Nephron progenitor cell (in vitro differentiated cells): ENCODE data around the gene SAXO1.
"Not testable (repeated sequence)": the region's sequence is repeated elsewhere in the genome, so short reads cannot be mapped to it uniquely, and the experiment has no call there.

Source experiments
- DNase-seq: peaks from one replicate; pipeline ENCODE4 v3.0.0; 2021
- H3K27ac Mint-ChIP-seq: 2 replicates; pipeline ENCODE4 v1.8.0; 2021; ENCODE audit warnings: mild to moderate bottlenecking, moderate library complexity, mixed read lengths
- H3K27me3 Mint-ChIP-seq: 2 replicates; pipeline ENCODE4 v1.8.0; 2021; ENCODE audit warnings: mild to moderate bottlenecking, low read depth, mixed read lengths; ENCODE audit not compliant: poor library complexity
- H3K36me3 Mint-ChIP-seq: 2 replicates; pipeline ENCODE4 v1.8.0; 2021; ENCODE audit warnings: low read depth, mixed read lengths
- H3K4me1 Mint-ChIP-seq: 2 replicates; pipeline ENCODE4 v1.8.0; 2021; ENCODE audit warnings: mixed read lengths
- H3K4me3 Mint-ChIP-seq: 2 replicates; pipeline ENCODE4 v1.8.0; 2021; ENCODE audit warnings: mild to moderate bottlenecking, moderate library complexity, mixed read lengths
- H3K9me3 Mint-ChIP-seq: 2 replicates; pipeline ENCODE4 v1.8.0; 2021; ENCODE audit warnings: mild to moderate bottlenecking, moderate library complexity, mixed read lengths
- TF ChIP-seq, protein P1 (sequence below): fragments of 200-600 bp; sonication (generic); IDR thresholded peaks from 2 replicates; pipeline ENCODE4 v1.5.0; 2021; ENCODE audit warnings: antibody characterized with exemption

Gene SAXO1

DNA sequence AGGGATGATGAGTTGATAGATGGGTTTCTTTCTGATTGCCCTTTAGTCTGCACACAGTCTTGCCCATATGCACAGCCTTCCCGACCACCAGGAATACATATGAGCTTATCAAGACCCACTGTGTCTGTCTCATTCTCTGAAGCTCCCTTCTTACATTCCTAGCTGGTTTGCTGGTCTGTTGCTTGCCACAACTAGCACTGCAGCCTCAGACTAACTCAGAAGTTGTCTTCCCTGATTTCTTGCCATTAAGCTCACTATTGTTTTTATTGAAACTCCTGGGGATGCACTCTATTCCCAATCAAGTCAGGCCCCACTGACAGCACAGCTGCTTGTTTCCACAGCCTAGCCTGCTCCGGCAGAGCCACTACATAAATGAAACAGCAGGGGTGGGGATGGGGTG is 97.5 kb downstream of the SAXO1 start:
- TF ChIP-seq, protein P1, sequence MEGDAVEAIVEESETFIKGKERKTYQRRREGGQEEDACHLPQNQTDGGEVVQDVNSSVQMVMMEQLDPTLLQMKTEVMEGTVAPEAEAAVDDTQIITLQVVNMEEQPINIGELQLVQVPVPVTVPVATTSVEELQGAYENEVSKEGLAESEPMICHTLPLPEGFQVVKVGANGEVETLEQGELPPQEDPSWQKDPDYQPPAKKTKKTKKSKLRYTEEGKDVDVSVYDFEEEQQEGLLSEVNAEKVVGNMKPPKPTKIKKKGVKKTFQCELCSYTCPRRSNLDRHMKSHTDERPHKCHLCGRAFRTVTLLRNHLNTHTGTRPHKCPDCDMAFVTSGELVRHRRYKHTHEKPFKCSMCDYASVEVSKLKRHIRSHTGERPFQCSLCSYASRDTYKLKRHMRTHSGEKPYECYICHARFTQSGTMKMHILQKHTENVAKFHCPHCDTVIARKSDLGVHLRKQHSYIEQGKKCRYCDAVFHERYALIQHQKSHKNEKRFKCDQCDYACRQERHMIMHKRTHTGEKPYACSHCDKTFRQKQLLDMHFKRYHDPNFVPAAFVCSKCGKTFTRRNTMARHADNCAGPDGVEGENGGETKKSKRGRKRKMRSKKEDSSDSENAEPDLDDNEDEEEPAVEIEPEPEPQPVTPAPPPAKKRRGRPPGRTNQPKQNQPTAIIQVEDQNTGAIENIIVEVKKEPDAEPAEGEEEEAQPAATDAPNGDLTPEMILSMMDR: no peak
- peaks cover 3% of the 10 kb centered on the region for H3K27me3 Mint-ChIP-seq
- no peak overlapping the region for H3K4me3 Mint-ChIP-seq
- H3K4me1 Mint-ChIP-seq: peaks cover 13% of the 10 kb centered on the region
- H3K9me3 Mint-ChIP-seq: peaks cover 18% of the 10 kb centered on the region
- no peak for DNase-seq
- H3K27ac Mint-ChIP-seq: peak overlapping the region; percentile 70
- H3K36me3 Mint-ChIP-seq: peaks cover 7% of the 10 kb centered on the region

DNA sequence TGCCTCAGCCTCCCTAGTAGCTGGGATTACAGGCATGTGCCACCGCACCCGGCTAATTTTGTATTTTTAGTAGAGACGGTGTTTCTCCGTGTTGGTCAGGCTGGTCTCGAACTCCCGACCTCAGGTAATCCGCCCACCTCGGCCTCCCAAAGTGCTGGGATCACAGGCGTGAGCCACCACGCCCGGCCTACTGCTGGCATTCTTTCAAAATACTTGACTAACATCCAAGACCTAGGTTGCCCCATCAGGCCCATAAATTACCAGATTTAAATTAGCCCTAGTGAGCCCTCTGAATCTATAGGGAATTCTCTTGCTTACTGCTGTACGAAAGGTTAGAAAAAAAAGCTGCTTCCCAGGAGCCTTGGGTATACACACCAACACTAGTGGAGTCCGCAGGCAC is 102.4 kb downstream of the SAXO1 start:
- DNase-seq, H3K36me3 Mint-ChIP-seq, H3K27ac Mint-ChIP-seq, H3K4me1 Mint-ChIP-seq, H3K4me3 Mint-ChIP-seq, H3K27me3 Mint-ChIP-seq: not testable (repeated sequence)
- H3K9me3 Mint-ChIP-seq: peaks cover 18% of the 10 kb centered on the region

DNA sequence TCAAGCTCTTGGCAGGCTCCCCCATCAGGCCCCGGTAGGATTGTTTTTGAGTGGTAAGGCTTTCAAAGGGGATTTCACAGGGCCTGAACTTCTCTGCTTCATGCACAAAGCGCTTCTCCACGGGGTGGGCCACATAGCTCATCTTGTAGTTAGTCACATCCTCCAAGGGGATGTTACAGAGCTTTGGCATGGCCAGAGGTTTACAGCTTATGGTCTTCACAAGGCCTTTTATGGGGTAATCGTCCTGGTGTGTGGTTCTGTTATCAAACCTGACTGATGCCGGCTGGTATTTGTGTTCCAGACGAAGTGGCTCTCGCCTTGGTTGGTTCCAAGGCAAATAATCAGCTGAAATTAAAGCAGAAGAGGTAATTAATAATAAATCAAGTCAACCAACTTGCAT is 104.3 kb downstream of the SAXO1 start:
- H3K36me3 Mint-ChIP-seq: no peaks in the 10 kb centered on the region
- H3K4me1 Mint-ChIP-seq: no peaks in the 10 kb centered on the region
- TF ChIP-seq, protein P1: no peak

DNA sequence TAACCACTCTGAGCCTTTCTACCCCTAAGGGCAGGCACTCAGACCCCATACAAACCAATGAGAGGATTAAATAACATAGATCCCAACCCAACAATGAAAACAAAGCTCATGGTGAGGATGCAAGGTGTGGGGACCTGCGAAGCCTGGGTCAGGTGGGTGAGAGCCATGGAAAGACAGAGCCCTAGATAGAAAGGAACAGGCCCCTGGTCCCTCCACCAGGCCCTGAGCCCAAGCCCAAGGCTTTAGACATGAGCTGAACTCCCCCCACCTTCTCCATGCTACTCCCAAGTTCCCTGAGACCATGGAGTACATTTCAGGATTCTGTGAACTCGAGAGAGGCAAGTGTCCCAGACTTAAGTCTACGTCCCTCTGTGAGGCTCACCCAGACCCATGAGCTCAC is 106.5 kb downstream of the SAXO1 start:
- peaks cover 5% of the 10 kb centered on the region for H3K27me3 Mint-ChIP-seq
- H3K9me3 Mint-ChIP-seq: peaks cover 4% of the 10 kb centered on the region
- H3K4me1 Mint-ChIP-seq: peaks cover 14% of the 10 kb centered on the region
- no peaks in the 10 kb centered on the region for H3K36me3 Mint-ChIP-seq
- DNase-seq: no peak
- TF ChIP-seq, protein P1: no peak
- no peak overlapping the region for H3K4me3 Mint-ChIP-seq
- no peak overlapping the region for H3K27ac Mint-ChIP-seq

More for the DNA sequence above, 104.3 kb downstream of the SAXO1 start:
- DNase-seq: no peak
- H3K9me3 Mint-ChIP-seq: peaks cover 4% of the 10 kb centered on the region
- peaks cover under 1% of the 10 kb centered on the region for H3K27me3 Mint-ChIP-seq
- no peak overlapping the region for H3K4me3 Mint-ChIP-seq
- no peak overlapping the region for H3K27ac Mint-ChIP-seq

DNA sequence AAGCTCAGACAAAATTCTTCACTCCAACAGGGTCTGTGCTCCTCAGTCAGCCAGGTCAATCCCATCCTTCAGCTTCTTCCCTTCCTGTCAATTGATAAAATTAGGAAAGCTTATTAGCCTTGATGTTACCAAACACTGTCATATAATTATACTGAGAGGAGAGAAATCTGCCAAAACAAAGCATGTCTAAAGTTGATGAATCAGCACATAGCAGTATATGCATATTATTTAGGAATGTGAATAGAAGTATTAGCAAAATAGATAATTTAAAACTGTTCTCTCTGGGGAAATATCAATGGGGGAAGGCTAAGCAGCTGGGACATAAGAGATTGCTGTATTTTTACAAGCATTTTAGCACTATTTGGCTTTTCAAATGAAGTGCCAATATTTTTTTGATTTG is 107.1 kb downstream of the SAXO1 start:
- TF ChIP-seq, protein P1: no peak
- no peak for DNase-seq
- Mint-ChIP-seq H3K36me3 (no peaks in the 10 kb centered on the region), H3K27me3 (peaks cover 5% of the 10 kb centered on the region), H3K27ac (no peak overlapping the region), H3K4me1 (peaks cover 18% of the 10 kb centered on the region), H3K4me3 (no peak overlapping the region), H3K9me3 (peaks cover under 1% of the 10 kb centered on the region)

DNA sequence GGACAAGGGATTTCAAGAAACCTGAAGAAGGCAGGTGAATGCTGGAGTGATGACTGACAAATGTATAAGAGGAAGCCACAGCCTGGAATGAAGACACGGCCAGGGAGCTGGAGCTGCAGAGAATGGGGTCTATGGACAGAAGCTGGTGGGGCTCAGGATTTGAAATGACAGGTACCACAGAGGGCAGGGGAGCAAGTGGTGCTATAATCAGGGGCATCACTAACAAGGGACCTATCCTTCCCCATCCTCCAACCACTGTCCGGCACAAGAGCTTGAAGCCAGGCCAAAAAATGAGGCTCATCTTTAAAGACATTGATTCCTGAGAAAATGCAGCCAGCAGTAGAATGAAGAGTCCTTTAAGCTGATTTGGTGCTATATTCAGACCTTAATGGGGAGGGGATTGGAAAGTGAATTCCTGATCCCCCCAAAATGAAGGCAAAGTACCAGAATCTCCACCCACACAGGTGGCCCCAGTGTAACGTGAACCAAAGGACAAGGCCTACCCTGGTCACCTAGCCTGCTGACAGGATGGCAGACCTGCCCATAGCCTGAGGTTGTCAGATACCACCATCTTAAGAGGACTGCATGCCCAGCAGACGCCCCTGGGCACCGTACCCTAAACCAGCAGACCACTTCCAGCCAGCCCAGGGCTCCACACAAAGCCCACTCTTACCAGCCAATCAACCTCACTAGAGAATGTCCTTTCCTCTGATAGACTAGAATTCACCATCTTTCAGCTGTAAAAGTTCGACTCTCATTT is 109.2 kb downstream of the SAXO1 start:
- H3K27me3 Mint-ChIP-seq: peaks cover 7% of the 10 kb centered on the region
- no peak for DNase-seq
- no peaks in the 10 kb centered on the region for H3K36me3 Mint-ChIP-seq
- H3K9me3 Mint-ChIP-seq: no peaks in the 10 kb centered on the region
- H3K4me1 Mint-ChIP-seq: peaks cover 26% of the 10 kb centered on the region
- TF ChIP-seq, protein P1: no peak
- H3K4me3 Mint-ChIP-seq: no peak overlapping the region
- H3K27ac Mint-ChIP-seq: no peak overlapping the region
